Fibroblast of pulmonary artery (primary cell): ENCODE data around the gene CLSTN2.

ENCODE experiments used
- DNase-seq: peaks from one replicate; pipeline ENCODE4 v3.0.0-alpha.2; 2010; ENCODE audit warnings: low read depth
- H3K4me3 ChIP-seq: replicated peaks from 2 replicates; pipeline ENCODE4 v1.5.1; 2011; ENCODE audit warnings: low read depth, mild to moderate bottlenecking, control low read depth, low read length, moderate library complexity
- TF ChIP-seq, protein P1 (sequence below): IDR thresholded peaks from 2 replicates; pipeline ENCODE4 v1.5.1; 2011; ENCODE audit warnings: mild to moderate bottlenecking, control low read depth, low read length, inconsistent platforms; ENCODE audit errors: missing control alignments

CLSTN2 gene

GRCh38 chr3:140160553-140160952, 225.6 kb downstream of the CLSTN2 start:
- H3K4me3 ChIP-seq, result no peak overlapping the region
- no peak for DNase-seq
- TF ChIP-seq, protein P1, sequence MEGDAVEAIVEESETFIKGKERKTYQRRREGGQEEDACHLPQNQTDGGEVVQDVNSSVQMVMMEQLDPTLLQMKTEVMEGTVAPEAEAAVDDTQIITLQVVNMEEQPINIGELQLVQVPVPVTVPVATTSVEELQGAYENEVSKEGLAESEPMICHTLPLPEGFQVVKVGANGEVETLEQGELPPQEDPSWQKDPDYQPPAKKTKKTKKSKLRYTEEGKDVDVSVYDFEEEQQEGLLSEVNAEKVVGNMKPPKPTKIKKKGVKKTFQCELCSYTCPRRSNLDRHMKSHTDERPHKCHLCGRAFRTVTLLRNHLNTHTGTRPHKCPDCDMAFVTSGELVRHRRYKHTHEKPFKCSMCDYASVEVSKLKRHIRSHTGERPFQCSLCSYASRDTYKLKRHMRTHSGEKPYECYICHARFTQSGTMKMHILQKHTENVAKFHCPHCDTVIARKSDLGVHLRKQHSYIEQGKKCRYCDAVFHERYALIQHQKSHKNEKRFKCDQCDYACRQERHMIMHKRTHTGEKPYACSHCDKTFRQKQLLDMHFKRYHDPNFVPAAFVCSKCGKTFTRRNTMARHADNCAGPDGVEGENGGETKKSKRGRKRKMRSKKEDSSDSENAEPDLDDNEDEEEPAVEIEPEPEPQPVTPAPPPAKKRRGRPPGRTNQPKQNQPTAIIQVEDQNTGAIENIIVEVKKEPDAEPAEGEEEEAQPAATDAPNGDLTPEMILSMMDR, result no peak

GRCh38 chr3:140162551-140162950, 227.6 kb downstream of the CLSTN2 start:
- TF ChIP-seq, protein P1, result no peak
- no peak for DNase-seq
- H3K4me3 ChIP-seq, result no peak overlapping the region

GRCh38 chr3:140163159-140163763, 228.3 kb downstream of the CLSTN2 start:
- no peak overlapping the region for H3K4me3 ChIP-seq
- TF ChIP-seq, protein P1, result no peak
- DNase-seq, result no peak

GRCh38 chr3:140164156-140164555, 229.2 kb downstream of the CLSTN2 start:
- no peak overlapping the region for H3K4me3 ChIP-seq
- TF ChIP-seq, protein P1, result no peak
- DNase-seq, result no peak

GRCh38 chr3:140164922-140165590, 230.1 kb downstream of the CLSTN2 start:
- TF ChIP-seq, protein P1, result no peak
- H3K4me3 ChIP-seq, result no peak overlapping the region
- no peak for DNase-seq

- TF ChIP-seq, protein P1, result no peak
- no peak overlapping the region for H3K4me3 ChIP-seq
- DNase-seq, result no peak
Measured at GRCh38 chr3:140165781-140166180, 230.8 kb downstream of the CLSTN2 start.
